Endothelial cell (in vitro differentiated cells): Measurements from ENCODE around the gene AP2A1. TPM values are rescaled to one million over a fixed set of nuclear protein-coding genes. Genes with fewer than 3 reads are reported as not detected.

ENCODE experiments used
- DNase-seq: peaks from one replicate; pipeline ENCODE4 v3.0.0; 2021; ENCODE audit warnings: low spot score
- H3K27ac Mint-ChIP-seq: one replicate; pipeline ENCODE4 v1.8.0; 2021; ENCODE audit warnings: mixed read lengths, inconsistent platforms; ENCODE audit not compliant: unreplicated experiment
- H3K27me3 Mint-ChIP-seq: one replicate; pipeline ENCODE4 v1.8.0; 2021; ENCODE audit warnings: mild to moderate bottlenecking, moderate library complexity, mixed read lengths, inconsistent platforms; ENCODE audit not compliant: unreplicated experiment
- H3K36me3 Mint-ChIP-seq: one replicate; pipeline ENCODE4 v1.8.0; 2021; ENCODE audit warnings: mild to moderate bottlenecking, low read depth, mixed read lengths, inconsistent platforms; ENCODE audit not compliant: unreplicated experiment
- H3K4me1 Mint-ChIP-seq: one replicate; pipeline ENCODE4 v1.8.0; 2021; ENCODE audit warnings: mild to moderate bottlenecking, mixed read lengths, inconsistent platforms; ENCODE audit not compliant: unreplicated experiment
- H3K4me3 Mint-ChIP-seq: one replicate; pipeline ENCODE4 v1.8.0; 2021; ENCODE audit warnings: mild to moderate bottlenecking, mixed read lengths, inconsistent platforms; ENCODE audit not compliant: unreplicated experiment
- H3K9me3 Mint-ChIP-seq: one replicate; pipeline ENCODE4 v1.8.0; 2021; ENCODE audit warnings: mixed read lengths, inconsistent platforms; ENCODE audit not compliant: unreplicated experiment
- CTCF ChIP-seq: fragments of 200-600 bp; sonication (generic); IDR thresholded peaks from one replicate; pipeline ENCODE4 v1.5.0; 2021; ENCODE audit warnings: antibody characterized with exemption; ENCODE audit not compliant: unreplicated experiment
- total RNA-seq: library from RNA; stranded (reverse); fragmentation: NEBNext Ultra II Directional; extraction: Animal tissue kit (Norgen Biotek cat#: 25700); gene quantifications from one replicate; pipeline ENCODE4 v1.2.1, GENCODE V29; 2021; ENCODE audit not compliant: unreplicated experiment

The AP2A1 gene
- total RNA-seq, 1 donor from 2014 or later = 191 TPM

- Mint-ChIP-seq H3K36me3 (peaks cover 10% of the 10 kb centered on the region), H3K27ac (peak overlapping the region; percentile 88), H3K4me1 (peaks cover 29% of the 10 kb centered on the region), H3K4me3 (peak overlapping the region; percentile 77), H3K27me3 (peaks cover 24% of the 10 kb centered on the region), H3K9me3 (no peaks in the 10 kb centered on the region)
- TF ChIP-seq CTCF = no peak
- DNase-seq = no peak
Observed at GRCh38 chr19:49809941-49810389, 43.2 kb downstream of the AP2A1 start.

- peaks cover 24% of the 10 kb centered on the region for H3K27me3 Mint-ChIP-seq
- H3K27ac Mint-ChIP-seq = no peak overlapping the region
- peaks cover 25% of the 10 kb centered on the region for H3K4me1 Mint-ChIP-seq
- DNase-seq = no peak
- TF ChIP-seq CTCF = no peak
- H3K9me3 Mint-ChIP-seq = no peaks in the 10 kb centered on the region
- H3K4me3 Mint-ChIP-seq = no peak overlapping the region
- peaks cover 6% of the 10 kb centered on the region for H3K36me3 Mint-ChIP-seq
Observed at GRCh38 chr19:49811328-49811727, 44.5 kb downstream of the AP2A1 start.

- no peak for TF ChIP-seq CTCF
- Mint-ChIP-seq H3K9me3 (no peaks in the 10 kb centered on the region), H3K4me3 (peak overlapping the region; percentile 94), H3K4me1 (peaks cover 27% of the 10 kb centered on the region), H3K27ac (peak overlapping the region; percentile 100), H3K27me3 (peaks cover 27% of the 10 kb centered on the region), H3K36me3 (peaks cover 3% of the 10 kb centered on the region)
- DNase-seq = no peak
Observed at GRCh38 chr19:49812452-49812996, 45.7 kb downstream of the AP2A1 start.

GRCh38 chr19:49812997-49813861, 46.4 kb downstream of the AP2A1 start, which contains the start of gene FUZ:
TSS of gene FUZ (minus strand) at chr19:49813292. CDS start at chr19:49813106, 186 bp downstream.
- H3K4me1 Mint-ChIP-seq = peaks cover 30% of the 10 kb centered on the region
- peak within 1 kb of the TSS; percentile 100 for H3K27ac Mint-ChIP-seq
- peaks cover 27% of the 10 kb centered on the region for H3K27me3 Mint-ChIP-seq
- DNase-seq = peak; percentile 92
- H3K36me3 Mint-ChIP-seq = no peaks in the 10 kb centered on the region
- TF ChIP-seq CTCF = peak; percentile 37
- H3K4me3 Mint-ChIP-seq = peak within 1 kb of the TSS; percentile 94
- no peaks in the 10 kb centered on the region for H3K9me3 Mint-ChIP-seq

- DNase-seq = no peak
- TF ChIP-seq CTCF = no peak
- Mint-ChIP-seq H3K4me3 (no peak overlapping the region), H3K36me3 (no peaks in the 10 kb centered on the region), H3K27me3 (peaks cover 30% of the 10 kb centered on the region), H3K27ac (peak overlapping the region; percentile 100), H3K9me3 (no peaks in the 10 kb centered on the region), H3K4me1 (peaks cover 34% of the 10 kb centered on the region)
Observed at GRCh38 chr19:49814010-49814409, 47.2 kb downstream of the AP2A1 start.
